SU-DHL-6 (cell line): ENCODE results near the gene TTI1.

ENCODE experiments used
- EZH2phosphoT487 ChIP-seq: fragments of 200-600 bp; sonication (generic), shearing (Covaris generic); conservative IDR thresholded peaks from 2 replicates; pipeline ENCODE4 v1.6.1; 2018; ENCODE audit warnings: mild to moderate bottlenecking, antibody characterized with exemption, low read length, moderate library complexity, mixed read lengths
- TF ChIP-seq, protein P1 (sequence below): fragments of 200-600 bp; sonication (generic); IDR thresholded peaks from one replicate; pipeline ENCODE4 v1.5.1; 2017; ENCODE audit warnings: antibody characterized with exemption, mild to moderate bottlenecking, low read length, moderate library complexity; ENCODE audit not compliant: insufficient read depth, poor library complexity, severe bottlenecking

DNA sequence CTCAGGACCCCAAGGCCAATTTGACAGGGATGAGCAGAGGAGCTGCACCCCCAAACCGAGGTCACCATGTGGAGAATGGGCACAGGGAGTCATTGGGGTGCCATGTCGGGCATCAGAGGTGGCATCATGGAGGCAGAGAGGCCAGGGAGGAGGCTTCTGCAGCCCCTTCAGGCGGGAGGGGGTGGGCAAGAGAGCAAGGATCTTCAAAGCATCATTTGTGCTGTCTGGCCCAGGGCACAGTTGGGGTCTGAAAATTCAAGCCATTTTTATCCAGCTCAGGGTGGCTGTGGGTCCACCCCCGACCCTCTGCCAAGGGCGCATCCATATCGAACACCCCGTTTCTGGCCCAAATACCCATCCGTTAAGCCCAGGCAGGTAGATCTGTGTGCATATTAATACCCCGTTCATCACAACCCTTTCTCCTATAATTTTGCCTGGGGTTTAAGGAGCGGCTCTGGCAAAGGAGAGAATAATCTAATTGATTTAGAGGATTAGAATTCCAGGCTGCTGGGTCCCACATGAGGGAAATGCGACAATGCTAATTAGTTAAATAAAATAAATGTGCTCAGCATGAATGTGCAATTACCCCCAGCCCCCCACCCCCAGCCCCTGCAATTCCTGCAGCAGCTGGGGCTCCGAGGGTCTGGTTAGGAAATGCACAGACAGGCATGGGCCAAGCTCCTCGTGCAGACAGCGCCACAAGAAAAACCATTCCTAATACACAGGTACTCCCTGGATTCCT, 98.5 kb downstream of the TTI1 start:
- TF ChIP-seq EZH2phosphoT487: no peak
- TF ChIP-seq, protein P1, sequence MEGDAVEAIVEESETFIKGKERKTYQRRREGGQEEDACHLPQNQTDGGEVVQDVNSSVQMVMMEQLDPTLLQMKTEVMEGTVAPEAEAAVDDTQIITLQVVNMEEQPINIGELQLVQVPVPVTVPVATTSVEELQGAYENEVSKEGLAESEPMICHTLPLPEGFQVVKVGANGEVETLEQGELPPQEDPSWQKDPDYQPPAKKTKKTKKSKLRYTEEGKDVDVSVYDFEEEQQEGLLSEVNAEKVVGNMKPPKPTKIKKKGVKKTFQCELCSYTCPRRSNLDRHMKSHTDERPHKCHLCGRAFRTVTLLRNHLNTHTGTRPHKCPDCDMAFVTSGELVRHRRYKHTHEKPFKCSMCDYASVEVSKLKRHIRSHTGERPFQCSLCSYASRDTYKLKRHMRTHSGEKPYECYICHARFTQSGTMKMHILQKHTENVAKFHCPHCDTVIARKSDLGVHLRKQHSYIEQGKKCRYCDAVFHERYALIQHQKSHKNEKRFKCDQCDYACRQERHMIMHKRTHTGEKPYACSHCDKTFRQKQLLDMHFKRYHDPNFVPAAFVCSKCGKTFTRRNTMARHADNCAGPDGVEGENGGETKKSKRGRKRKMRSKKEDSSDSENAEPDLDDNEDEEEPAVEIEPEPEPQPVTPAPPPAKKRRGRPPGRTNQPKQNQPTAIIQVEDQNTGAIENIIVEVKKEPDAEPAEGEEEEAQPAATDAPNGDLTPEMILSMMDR: no peak
